Measurements from ENCODE around the gene DNAH14.

- no peak for TF ChIP-seq AGO1 (IDR thresholded peaks at IDR 0.05; ENCODE audit: low read depth, low read length, poor library complexity, severe bottlenecking)
- no peak for TF ChIP-seq FOXM1 (CRISPR knock-in tag; IDR thresholded peaks at IDR 0.05)
- no peak for TF ChIP-seq PRDM15 (CRISPR knock-in tag; IDR thresholded peaks at IDR 0.05)
- no peak for TF ChIP-seq CTCF (CRISPR knock-in tag; IDR thresholded peaks at IDR 0.05)
- TF ChIP-seq XBP1 (CRISPR knock-in tag; IDR thresholded peaks at IDR 0.05): no peak
- TF ChIP-seq ZNF619 (CRISPR knock-in tag; IDR thresholded peaks at IDR 0.05): no peak
- TF ChIP-seq FOXP4 (CRISPR knock-in tag; IDR thresholded peaks at IDR 0.05): no peak
- TF ChIP-seq EZH2 (conservative IDR thresholded peaks at IDR 0.05; ENCODE audit: low read depth, low read length): no peak
- TF ChIP-seq NFE2L1 (CRISPR knock-in tag; IDR thresholded peaks at IDR 0.05; ENCODE audit: borderline replicate concordance): no peak
- no peak for TF ChIP-seq ZBTB26 (CRISPR knock-in tag; IDR thresholded peaks at IDR 0.05; ENCODE audit: borderline replicate concordance)
These were observed 418.9 kb downstream of the DNAH14 start for GRCh38 chr1:225348400-225348799.
